HG02885 (cell line): ENCODE results near the gene PRRX2.

Experiments used
- ATAC-seq: cut with Tn5 transposase; IDR thresholded peaks from one replicate; pipeline ENCODE4 v1.9.1; 2021; ENCODE audit warnings: mild to moderate bottlenecking; ENCODE audit not compliant: unreplicated experiment, poor library complexity

The PRRX2 gene

DNA sequence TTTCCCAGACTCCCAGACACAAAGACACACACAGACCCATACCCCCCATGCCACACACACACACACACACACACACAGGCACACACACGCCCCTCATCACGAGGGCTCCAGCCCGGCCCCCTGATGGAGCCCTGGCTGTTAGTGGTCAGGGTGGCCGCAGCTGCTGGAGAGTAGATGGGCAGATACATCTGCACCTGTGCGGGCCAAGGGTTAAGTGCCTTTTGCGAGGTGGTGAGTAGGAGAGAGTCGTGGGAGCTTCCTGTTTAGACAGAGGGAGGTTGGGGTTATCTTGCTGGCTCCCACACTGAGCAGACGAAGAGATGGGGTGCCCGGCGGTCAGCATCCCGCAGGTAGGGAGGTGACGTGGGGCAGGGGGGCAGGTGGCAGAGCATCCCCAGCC lies 8.2 kb downstream of the PRRX2 start:
- ATAC-seq = no peak

DNA sequence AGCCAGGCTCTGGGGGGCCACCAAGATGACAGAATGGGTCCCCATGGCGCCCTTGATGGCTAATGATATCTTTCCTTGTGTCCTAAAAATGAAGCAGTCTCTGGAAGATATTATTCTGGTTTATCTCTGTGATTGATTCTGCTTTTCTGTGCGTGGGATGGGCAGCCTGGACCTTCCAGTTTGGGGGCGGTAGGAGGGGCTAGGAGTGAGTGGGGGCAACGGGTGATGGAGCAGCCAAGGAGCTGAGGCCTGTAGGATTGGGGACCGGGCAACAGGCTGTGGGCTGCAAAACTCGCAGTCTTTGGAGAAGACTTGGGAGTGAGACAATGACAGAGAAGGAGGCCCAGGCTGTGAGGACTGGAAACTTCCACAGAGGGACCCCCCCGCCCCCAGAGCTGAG lies 8.8 kb downstream of the PRRX2 start:
- ATAC-seq = no peak

DNA sequence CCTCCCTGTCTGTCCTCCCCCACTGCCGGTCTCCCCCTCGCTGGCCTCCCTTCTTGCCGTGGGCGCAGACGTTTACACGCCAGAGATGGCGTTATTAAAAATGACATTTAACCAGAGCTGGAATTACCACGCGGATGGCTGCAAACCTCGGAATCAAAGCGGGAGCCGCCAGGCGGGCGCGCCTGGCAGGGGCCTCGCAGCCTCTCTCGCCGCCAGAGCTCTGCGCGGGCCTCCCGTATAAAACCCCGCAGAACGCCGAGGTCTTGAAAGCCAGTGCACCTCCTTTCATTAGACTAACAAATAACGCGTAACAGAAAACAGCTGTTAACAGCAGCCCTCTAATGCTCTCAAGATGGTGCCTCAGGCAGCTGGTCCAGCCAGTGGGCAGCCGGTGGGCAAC lies 10.2 kb downstream of the PRRX2 start:
- no peak for ATAC-seq

DNA sequence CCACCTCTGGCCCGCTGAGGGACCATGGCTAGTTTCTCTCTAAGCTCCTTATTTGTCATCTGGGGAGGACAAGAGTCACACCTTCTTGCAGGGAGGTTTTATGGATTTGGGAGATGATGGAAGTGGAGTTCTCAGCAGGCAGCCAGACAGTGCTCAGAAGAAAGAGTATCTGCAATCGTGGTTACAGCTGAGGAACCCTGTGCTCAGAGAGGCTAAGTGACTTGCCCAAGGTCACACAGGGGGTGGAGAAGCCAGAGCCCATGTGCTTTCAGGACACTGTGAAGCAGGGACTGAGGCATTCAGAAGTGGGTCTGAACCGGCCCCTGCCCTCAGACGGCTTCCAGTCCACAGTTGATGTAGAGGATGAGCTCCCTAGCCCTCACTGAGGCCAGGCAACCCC lies 10.8 kb downstream of the PRRX2 start:
- no peak for ATAC-seq

DNA sequence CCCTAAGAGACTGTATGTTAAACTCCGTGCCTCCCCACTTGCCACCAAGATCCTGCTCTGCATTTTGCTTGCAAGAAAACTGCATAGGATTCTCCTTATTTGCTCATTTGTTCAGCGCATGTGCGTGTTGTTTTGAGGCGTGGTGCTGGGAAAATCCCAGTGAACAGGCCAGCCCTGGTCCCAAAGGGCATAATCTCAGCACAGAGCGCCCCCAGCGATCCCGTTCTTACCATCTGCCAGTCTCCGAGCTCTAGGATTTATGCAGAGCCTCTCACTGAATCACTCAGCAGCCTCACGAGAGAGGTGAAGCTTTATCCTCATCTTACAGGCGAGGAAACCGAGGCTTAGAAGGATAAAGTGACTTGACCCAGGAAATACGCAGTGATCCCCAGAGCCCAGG lies 11.5 kb downstream of the PRRX2 start:
- ATAC-seq = no peak

DNA sequence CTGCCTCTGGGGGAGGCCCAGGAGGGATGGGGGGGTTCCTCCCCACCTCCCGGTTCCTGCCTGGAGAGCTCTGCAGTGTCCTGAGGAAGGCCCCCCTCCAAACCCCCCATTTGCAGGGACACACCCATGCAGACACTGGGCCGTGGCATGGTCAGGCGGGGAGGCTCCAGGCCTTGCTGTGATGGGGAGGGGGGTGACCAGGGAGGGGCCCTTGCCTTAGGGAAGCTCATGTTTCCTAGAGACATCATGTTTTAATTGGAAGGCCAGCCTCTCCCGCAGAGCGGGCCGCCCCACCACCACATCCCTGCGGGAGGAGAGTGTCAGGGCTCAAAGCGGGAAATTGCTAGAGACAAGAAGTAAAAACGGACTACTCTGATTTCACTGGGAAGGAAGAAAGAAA lies 12.0 kb downstream of the PRRX2 start:
- no peak for ATAC-seq

DNA sequence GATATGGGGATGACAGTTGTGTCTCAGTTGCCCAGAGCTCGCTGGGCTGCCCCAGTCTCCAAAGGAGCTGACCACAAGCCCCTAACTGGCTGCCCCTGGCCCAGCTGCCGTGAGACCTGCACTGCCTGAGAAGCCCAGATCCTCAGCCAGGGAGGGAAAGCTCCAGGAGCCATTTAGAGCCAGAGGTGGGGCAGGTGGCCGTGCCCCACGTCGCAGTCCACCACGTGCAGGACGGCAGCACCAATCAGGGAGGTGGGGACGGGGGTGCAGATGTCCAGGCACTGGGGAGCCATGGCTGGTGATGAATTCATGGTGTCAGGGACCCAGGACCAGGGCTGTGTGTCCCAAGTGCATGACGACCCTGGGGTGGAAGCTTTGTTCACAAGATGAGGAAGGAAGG lies 13.4 kb downstream of the PRRX2 start:
- no peak for ATAC-seq

DNA sequence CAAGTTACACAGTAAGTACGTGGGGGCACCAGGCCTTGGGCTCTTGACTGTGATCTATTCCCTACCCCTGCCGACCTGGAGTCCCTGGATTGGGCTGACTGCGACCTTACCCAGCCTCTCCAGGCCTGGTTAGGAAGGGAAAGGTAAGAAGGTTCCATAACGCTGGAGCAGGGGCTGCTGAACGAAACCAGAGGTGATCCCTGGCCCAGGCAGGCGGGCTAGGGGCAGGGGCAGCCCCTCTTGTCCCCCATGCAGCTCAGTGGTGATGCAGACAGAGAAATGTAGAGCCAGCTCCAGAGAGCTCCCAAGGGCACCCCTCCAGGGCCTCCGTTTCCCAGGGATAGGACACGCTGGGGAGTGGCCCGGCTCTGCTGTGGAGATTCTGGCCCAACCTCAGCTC lies 14.1 kb downstream of the PRRX2 start:
- no peak for ATAC-seq

DNA sequence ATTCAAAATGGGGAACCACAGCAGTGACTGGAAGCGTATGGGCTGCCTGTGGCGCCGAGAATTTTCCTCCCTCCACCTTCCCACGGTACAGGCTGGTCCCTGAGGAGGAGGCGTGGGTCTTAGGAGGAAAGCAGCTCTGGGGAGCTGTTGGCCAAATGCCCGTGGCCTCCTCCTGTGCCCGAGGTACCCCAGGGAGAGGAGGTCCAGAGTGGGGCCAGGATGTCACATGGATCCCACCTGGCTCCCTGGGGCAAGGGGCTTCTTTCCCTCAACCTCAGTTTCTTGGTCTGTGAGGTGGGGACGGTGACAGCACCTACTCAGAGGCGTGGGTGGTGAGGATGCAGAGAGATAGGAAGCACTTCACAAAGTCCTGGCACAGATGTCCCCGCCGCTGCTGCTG lies 16.5 kb downstream of the PRRX2 start:
- no peak for ATAC-seq

DNA sequence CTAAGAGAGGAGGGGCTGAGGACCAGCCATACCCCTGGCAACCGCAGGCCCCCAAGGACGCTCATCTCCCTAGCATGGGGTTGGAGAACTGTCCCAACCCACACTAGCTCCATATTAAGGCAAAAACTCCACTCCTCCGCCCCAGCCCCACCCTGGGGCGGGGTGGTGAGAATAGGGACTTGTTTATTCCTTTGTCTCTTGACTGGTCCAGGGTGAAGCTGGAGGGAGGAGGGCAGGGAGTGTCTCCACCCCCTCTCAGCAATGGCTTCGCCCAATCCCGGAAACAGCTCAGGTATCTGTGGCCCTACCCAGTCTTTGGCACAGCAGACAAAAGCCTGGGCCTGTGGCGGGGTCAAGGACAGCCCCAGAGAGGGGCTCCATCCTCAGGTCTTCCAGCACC lies 16.9 kb downstream of the PRRX2 start:
- no peak for ATAC-seq

DNA sequence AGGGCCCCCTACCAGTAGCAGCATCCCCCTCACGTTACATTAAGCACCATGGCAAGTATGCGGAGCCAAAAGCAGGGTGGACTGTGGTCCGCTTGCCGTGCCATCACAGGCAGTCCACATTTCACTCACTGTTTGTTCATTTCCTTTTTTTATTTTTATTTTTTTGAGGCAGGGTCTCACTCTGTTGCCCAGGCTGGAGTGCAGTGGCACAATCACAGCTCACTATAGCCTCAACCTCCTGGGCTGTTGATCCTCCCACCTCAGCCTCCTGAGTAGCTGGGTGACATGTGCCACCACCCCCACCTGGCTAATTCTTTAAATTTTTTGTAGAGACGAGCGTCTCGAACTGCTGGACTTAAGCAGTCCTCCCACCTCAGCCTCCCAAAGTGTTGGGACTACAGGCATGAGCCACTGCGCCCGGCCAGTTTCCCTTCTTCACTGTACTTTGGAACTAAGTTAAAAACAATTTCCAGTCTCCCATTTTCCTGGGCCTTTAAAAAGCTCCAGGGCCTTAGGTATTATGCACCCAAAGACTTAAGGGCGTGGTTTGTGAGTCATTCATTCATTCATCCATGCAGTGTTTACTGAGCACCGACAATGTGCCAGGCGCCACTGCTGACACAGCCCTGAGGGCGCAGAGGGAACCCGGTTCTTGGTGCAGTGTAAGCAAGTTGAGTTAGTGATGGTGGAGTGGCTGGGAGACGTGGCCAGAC lies 19.9 kb downstream of the PRRX2 start:
- ATAC-seq = no peak

DNA sequence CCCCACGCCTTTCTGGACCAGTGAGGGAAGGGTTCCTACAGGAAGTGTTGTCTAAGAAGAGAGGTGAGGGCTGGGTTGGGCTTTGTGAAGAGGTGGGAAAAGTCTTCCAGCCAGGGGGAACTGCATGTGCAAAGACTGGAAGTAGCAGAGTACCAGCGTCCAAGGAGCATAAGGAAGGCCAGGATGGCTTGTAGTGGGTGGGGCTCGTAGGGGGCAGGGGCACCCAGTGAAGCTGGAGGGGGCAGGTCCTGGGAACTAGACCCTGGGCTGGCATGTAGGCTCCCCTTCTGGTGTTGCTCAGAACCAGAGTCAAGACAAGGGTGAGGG lies 20.4 kb downstream of the PRRX2 start:
- no peak for ATAC-seq

DNA sequence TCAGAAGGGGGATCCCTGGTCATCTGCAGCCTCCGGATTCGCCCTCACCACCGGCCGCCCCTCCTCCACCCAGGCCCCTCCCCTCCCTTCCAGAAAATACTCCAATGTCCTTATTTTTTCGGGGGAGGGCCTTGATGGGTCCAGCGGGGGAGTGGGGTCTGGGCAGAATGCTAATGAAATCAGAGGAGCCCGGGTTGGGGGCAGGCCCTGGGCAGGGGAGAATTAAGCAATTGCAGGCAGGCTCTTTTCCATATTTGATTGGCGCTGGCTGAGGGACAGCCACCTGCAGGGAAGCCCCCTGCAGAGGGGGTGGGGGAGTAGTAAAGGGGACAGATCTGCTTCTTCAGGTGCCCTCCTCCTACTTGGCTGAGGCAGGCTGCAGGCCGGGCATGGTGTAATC lies 21.3 kb downstream of the PRRX2 start:
- no peak for ATAC-seq

DNA sequence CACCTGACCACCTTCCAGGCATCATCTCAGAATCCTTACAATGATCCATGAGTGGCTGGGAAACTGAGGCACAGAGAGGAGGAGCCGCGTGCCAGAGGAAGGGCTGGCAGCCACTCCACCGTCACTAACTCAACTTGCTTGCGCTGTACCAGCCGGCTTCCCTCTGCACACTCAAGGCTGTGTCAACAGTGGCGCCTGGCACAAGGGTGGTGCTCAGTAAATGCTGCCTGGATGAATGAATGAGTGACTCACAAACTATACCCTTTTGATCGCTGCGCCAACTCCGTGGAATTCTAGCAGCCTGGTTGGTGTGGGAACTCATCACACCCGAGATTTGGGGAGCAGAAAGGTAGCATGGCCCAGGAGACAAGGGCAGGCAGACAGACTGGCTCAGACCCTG lies 21.9 kb downstream of the PRRX2 start:
- no peak for ATAC-seq

DNA sequence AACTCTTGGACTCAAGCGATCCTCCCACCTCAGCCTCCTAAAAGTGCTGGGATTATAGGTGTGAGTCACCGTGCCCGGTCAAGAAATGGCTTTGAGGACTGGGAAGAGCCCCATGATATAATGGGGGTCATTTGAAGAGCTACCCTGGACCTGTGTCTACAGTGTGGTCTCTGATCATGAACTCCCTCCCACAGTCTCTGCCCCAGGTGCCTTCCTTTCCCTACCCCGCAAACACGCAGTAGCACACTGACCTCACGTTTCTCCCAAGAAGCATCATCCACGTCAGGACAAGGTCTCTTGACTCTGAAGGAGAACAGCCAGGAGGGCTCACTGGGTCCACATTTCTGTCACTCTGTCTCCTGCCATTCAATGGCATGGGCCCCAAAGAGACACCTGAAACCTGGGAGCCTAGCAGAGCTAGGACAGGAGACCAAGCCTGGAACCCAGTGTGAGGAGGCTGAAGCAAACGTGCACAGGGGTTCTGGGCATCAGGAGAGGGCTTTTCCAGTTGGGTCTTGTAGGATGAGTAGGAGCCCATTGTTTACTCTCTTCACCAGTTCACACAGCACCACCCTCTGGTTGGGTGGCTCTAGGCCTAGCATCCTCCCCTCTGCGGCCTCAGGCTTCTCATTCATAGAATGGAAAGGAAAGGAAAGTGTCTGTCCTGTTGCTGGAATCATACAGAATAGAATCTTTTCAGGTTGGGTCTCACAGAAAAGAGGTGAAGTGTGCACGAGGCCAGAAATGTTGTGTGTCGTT lies 23.0 kb downstream of the PRRX2 start:
- no peak for ATAC-seq

DNA sequence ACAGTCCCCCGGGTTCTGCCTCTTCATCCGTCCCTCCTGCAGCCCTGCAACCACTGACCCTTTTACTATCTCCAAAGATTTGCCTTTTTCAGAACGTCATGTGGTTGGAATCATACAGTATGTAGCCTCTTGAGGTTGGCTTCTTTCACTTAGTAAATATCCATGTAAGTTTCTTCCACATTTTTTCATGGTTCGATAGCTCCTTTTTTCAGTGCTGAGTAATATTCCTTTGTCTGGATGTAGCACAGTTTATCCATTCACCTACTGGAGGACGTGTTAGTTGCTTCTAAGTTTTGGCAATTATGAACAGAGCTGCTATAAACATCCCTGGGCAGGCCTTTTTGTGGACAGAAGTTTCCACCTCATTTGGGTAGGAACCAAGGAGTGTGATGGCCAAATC lies 27.1 kb downstream of the PRRX2 start:
- ATAC-seq = no peak

DNA sequence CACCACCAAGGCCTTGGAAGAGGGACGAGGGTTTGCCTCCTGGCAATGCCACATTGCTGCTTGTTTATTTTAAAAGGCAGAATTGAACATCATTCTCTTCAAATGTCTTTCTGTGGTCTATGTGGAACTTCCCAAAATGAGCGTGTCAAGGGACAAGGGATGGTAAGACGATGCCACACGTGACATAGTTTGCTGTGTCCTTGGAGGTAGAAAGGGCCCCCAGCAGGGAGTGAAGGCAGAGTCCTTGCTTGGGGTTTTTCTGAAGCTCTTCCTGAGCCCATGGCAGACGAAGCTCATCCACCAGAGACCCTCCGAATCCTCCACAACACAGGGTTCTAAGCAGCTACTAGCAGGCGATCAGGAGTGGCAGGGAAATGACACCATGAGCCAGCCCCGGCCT lies 28.3 kb downstream of the PRRX2 start:
- no peak for ATAC-seq

DNA sequence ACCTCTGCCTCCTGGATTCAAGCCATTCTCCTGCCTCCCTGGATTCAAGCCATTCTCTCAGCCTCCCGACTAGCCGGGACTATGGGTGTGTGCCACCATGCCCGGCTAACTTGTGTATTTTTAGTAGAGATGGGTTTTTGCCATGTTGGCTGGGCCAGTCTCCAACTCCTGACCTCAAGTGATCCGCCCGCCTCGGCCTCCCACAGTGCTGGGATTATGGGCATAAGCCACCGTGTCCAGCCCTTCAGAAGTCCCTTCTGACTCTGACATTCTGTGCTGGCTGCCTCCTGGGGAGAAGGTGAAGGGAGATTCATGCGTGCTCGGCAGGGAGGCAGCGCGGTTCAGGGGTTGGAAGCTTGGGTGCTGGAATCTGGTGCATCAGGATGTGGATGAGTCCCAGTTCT lies 28.8 kb downstream of the PRRX2 start:
- no peak for ATAC-seq

DNA sequence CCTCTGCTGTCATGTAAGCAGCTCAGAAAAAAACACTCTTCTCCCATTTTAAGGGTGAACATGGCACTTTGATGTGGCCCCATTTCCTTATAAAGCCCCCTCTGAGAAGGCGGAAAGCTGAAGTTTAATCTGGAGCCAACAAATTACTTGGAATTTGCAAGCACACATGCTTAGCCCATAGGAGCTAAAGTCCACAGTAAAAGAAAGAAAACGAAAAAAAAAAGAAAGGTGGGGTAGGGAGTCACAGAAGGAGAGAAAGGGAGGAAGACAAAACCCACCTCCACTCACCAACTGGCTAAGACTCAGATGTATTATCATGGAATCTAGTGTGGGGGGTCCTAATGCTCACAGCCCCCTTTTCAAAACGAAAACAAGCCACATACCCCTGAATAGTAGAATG lies 30.4 kb downstream of the PRRX2 start:
- ATAC-seq = no peak

DNA sequence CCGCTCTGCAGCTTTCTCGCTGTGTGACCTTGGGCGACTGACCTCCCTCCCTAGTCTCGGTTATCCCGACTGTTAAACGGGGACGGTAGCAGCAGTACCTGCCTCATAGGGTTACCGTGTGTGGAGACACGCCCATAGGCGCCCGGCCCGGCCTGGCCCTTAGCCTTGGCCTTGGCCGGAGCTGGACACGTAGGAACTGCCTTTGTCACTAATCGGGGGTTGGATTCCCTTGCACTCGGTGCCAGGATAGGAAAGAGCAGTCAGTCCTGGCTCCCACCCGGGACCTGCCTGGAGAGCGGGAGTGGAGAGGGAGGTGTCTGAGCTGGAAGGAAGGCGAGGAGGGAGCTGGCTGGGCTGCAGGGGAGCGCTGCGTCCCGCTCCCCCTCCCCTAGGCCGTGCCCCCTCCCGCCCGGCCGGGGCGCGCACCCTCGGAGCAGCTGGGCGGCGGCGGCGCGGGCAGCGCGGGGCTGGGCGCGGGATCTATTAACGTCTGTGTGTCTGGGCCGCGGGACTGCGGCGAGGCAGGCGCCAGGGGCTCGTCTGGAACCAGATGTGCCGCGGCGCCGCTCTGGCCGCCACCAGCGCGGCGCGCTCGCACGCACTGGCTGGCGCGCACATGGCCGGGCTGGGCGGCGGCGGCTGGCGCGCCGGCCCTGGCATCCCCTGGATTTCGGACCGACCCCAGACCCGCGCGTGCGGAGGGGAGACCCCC lies 31.7 kb downstream of the PRRX2 start:
- no peak for ATAC-seq

DNA sequence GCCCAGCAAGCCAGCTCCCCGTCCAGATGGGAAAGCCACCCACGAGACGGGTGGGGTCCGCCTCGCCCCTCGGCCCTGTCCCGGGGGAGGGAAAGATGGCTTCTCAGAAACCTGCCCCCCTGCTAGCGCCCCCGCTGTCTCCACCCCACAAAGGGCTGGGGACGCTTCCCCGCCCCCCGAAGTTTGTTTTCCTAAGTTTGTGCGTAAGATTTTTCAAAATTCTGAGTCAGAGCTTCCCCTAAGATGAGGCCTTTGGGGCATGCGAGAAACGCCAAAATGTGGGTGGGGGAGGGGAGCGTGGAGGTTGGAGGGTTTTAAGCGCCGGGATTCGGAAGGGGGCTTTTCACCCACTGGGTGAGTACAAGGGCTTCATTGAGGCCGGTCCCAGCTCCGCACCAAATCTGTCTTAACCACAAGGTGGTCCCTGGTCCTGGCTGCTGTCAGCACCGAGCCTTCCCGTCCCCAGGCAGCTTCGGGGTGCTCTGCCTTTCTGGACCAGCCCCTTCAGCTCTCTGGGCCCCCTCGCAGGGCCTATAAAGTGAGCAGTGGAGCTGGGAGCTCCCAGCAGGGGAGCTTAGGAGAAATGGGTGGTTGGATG lies 32.3 kb downstream of the PRRX2 start:
- ATAC-seq = no peak
